Natural killer cell (primary cell): ENCODE data around the gene PDE12. TPM values are rescaled to one million over a fixed set of nuclear protein-coding genes. Genes with fewer than 3 reads are reported as not detected.

ENCODE experiments used
- ATAC-seq, 3 donors: fragments of 150-1000 bp in 2 of 3; fragments of 200-7000 bp in 1 of 3; cut with Tn5 transposase; 1 replicate in 1 of 3; 2 replicates in 2 of 3; pipeline ENCODE4 v1.10.0; 2021; ENCODE audit warnings: mild to moderate bottlenecking in 2 of 3, moderate library complexity in 2 of 3
- DNase-seq, 2 donors: peaks; one replicate each; pipeline versions ENCODE4 v3.0.0 to v3.0.0-alpha.2; 2013 to 2021; ENCODE audit warnings: mixed read lengths in 1 of 2
- H3K27ac ChIP-seq: one replicate; pipeline ENCODE4 v1.5.1; 2013; ENCODE audit warnings: mild to moderate bottlenecking, low read length
- H3K27me3 ChIP-seq: one replicate; pipeline ENCODE4 v1.6.1; 2013; ENCODE audit warnings: low read length; ENCODE audit not compliant: control insufficient read depth, insufficient read depth
- H3K36me3 ChIP-seq: one replicate; pipeline ENCODE4 v1.6.1; 2013; ENCODE audit warnings: low read length; ENCODE audit not compliant: control insufficient read depth, insufficient read depth
- H3K4me1 ChIP-seq: one replicate; pipeline ENCODE4 v1.6.1; 2013; ENCODE audit warnings: low read length; ENCODE audit not compliant: control insufficient read depth, insufficient read depth
- H3K4me3 ChIP-seq: one replicate; pipeline ENCODE4 v1.5.1; 2013; ENCODE audit warnings: low read length
- H3K9me3 ChIP-seq: one replicate; pipeline ENCODE4 v1.6.1; 2013; ENCODE audit warnings: low read length; ENCODE audit not compliant: control insufficient read depth, insufficient read depth
- H3K27ac Mint-ChIP-seq, 2 donors: one replicate each; pipeline ENCODE4 v1.8.0; 2022; ENCODE audit warnings: mild to moderate bottlenecking in 2 of 2, mixed read lengths in 2 of 2, moderate library complexity in 1 of 2
- H3K27me3 Mint-ChIP-seq, 2 donors: one replicate each; pipeline ENCODE4 v1.8.0; 2022; ENCODE audit warnings: low read depth in 2 of 2, mixed read lengths in 2 of 2
- H3K36me3 Mint-ChIP-seq: one replicate; pipeline ENCODE4 v1.8.0; 2022; ENCODE audit warnings: mixed read lengths
- H3K4me1 Mint-ChIP-seq, 2 donors: one replicate each; pipeline ENCODE4 v1.8.0; 2022; ENCODE audit warnings: mixed read lengths in 2 of 2
- H3K4me3 Mint-ChIP-seq: one replicate; pipeline ENCODE4 v1.8.0; 2022; ENCODE audit warnings: mild to moderate bottlenecking, moderate library complexity, mixed read lengths
- H3K9me3 Mint-ChIP-seq, 2 donors: one replicate each; pipeline ENCODE4 v1.8.0; 2022; ENCODE audit warnings: mixed read lengths in 2 of 2
- CTCF ChIP-seq: fragments of 200-600 bp; IDR thresholded peaks from one replicate; pipeline ENCODE4 v1.8.0; 2022; ENCODE audit warnings: antibody characterized with exemption
- WGBS: methylation state at CpG from one replicate; pipeline ENCODE4 v1.1.7; 2013; ENCODE audit warnings: missing lambda C conversion rate; ENCODE audit not compliant: insufficient coverage; 5-methylcytosine and 5-hydroxymethylcytosine counted together
- intact Hi-C: fragments of 100-400 bp; cut with micrococcal nuclease; formaldehyde crosslinking; loops from one replicate; pipeline ENCODE4 v1.14.2; 2022
- total RNA-seq, 4 donors: library from RNA; stranded (reverse); fragments of 120-200 nt in 1 of 4; gene quantifications; one replicate each; pipeline versions ENCODE4 v1.2.3 to v1.2.4, GENCODE V29; 2013 to 2022

Gene PDE12
- total RNA-seq, 3 donors from 2014 or later (not counting 1 experiment from before 2014, with no cell fraction given) = 34.4 to 36.6 (median 35.5) TPM

GRCh38 chr3:57575966-57576626, 20.0 kb downstream of the PDE12 start:
- Histone ChIP-seq H3K36me3 (peaks cover 56% of the 10 kb centered on the region), H3K4me3 (no peak overlapping the region), H3K4me1 (no peaks in the 10 kb centered on the region), H3K27me3 (no peaks in the 10 kb centered on the region), H3K9me3 (no peaks in the 10 kb centered on the region), H3K27ac (no peak overlapping the region)
- intact Hi-C loops = no loop called here
- DNase-seq (no peak), ATAC-seq (no peak)
- Mint-ChIP-seq H3K27me3 (no peaks in the 10 kb centered on the region), H3K4me3 (no peak overlapping the region), H3K4me1 (peaks cover 10 to 17% of the 10 kb centered on the region in 2 donors), H3K27ac (peak overlapping the region in 1 of 2 donors; percentile 5), H3K9me3 (no peaks in the 10 kb centered on the region), H3K36me3 (no peaks in the 10 kb centered on the region)
- 97% methylated on average over 1 of the region's 3 CpGs for WGBS
- no peak for TF ChIP-seq CTCF

- H3K9me3 ChIP-seq = no peaks in the 10 kb centered on the region
- H3K4me3 ChIP-seq = no peak overlapping the region
- Mint-ChIP-seq H3K4me3 (no peak overlapping the region), H3K27me3 (no peaks in the 10 kb centered on the region), H3K36me3 (no peaks in the 10 kb centered on the region), H3K4me1 (peaks cover 13 to 17% of the 10 kb centered on the region in 2 donors), H3K9me3 (no peaks in the 10 kb centered on the region), H3K27ac (peak overlapping the region; percentile 19 to 71)
- TF ChIP-seq CTCF = no peak
- 96% methylated on average over 4 of the region's 9 CpGs for WGBS
- H3K4me1 ChIP-seq = no peaks in the 10 kb centered on the region
- H3K27me3 ChIP-seq = no peaks in the 10 kb centered on the region
- peaks cover 48% of the 10 kb centered on the region for H3K36me3 ChIP-seq
- no peak overlapping the region for H3K27ac ChIP-seq
- intact Hi-C loops = no loop called here
- ATAC-seq (no peak), DNase-seq (no peak)
Measured at GRCh38 chr3:57577801-57578200, 21.7 kb downstream of the PDE12 start.

GRCh38 chr3:57582474-57583168, 26.5 kb downstream of the PDE12 start:
- H3K27ac ChIP-seq = no peak overlapping the region
- over 99% methylated on average over 7 of the region's 7 CpGs for WGBS
- H3K4me3 Mint-ChIP-seq = no peak overlapping the region
- intact Hi-C loops = no loop called here
- H3K9me3 Mint-ChIP-seq = no peaks in the 10 kb centered on the region
- peak; percentile 25 for TF ChIP-seq CTCF
- DNase-seq (peak in 1 of 2 donors; percentile 33), ATAC-seq (peak; percentile 35 to 52 (median 44))
- no peak overlapping the region for H3K4me3 ChIP-seq
- peak overlapping the region; percentile 15 to 58 for H3K27ac Mint-ChIP-seq
- no peaks in the 10 kb centered on the region for H3K27me3 ChIP-seq
- H3K36me3 Mint-ChIP-seq = no peaks in the 10 kb centered on the region
- peaks cover 23% of the 10 kb centered on the region for H3K36me3 ChIP-seq
- no peaks in the 10 kb centered on the region for H3K27me3 Mint-ChIP-seq
- peaks cover 17 to 18% of the 10 kb centered on the region in 2 donors for H3K4me1 Mint-ChIP-seq
- H3K4me1 ChIP-seq = no peaks in the 10 kb centered on the region
- no peaks in the 10 kb centered on the region for H3K9me3 ChIP-seq
